ENCODE measurements around the gene LRRC72. TPM values are rescaled to one million over a fixed set of nuclear protein-coding genes. Genes with fewer than 3 reads are reported as not detected.
"Not testable (repeated sequence)": the region's sequence is repeated elsewhere in the genome, so short reads cannot be mapped to it uniquely, and the experiment has no call there.

The LRRC72 gene
- total RNA-seq, 1 experiment from 2014 or later: not detected

GRCh38 chr7:16515785-16516685 lies 10.6 kb upstream of the LRRC72 start:
- Mint-ChIP-seq H3K27me3 (ENCODE audit: low read depth) (no peaks in the 10 kb centered on the region), H3K27ac (no peak overlapping the region), H3K9me3 (peaks cover 0 to 4% of the 10 kb centered on the region in 2 experiments; a peak in 1 of 5 replicates), H3K4me3 (no peak overlapping the region), H3K4me1 (peaks cover 5 to 14% of the 10 kb centered on the region in 2 experiments; a peak in 3 of 4 replicates), H3K36me3 (ENCODE audit: insufficient read depth in 1 of 3, low read depth in 3 of 3) (no peaks in the 10 kb centered on the region)
- no peak for DNase-seq
- no peak overlapping the region for H4K91ac ChIP-seq (ENCODE audit: insufficient read length, low read depth, low read length)
- no peak overlapping the region for H3K9ac ChIP-seq (ENCODE audit: extremely low read depth, insufficient read length, low read length)
- H3K56ac ChIP-seq (ENCODE audit: insufficient read length, low read depth, low read length): no peak overlapping the region
- no peak overlapping the region for H2BK15ac ChIP-seq (ENCODE audit: low read depth, low read length)
- H3K4me1 ChIP-seq (ENCODE audit: insufficient read depth, low read length): peaks cover 4% of the 10 kb centered on the region; the same call in 1 of the 2 replicates
- H4K5ac ChIP-seq (ENCODE audit: insufficient read length, low read depth, low read length): no peak overlapping the region
- H3K4ac ChIP-seq (ENCODE audit: low read depth, low read length): no peak overlapping the region
- H3K23me2 ChIP-seq (ENCODE audit: insufficient read length, low read depth, low read length, poor library complexity, severe bottlenecking): no peaks in the 10 kb centered on the region
- H3T11ph ChIP-seq (ENCODE audit: low read length): no peak overlapping the region
- H3K9me3 ChIP-seq (ENCODE audit: control insufficient read depth, low read depth, low read length): no peaks in the 10 kb centered on the region
- no peaks in the 10 kb centered on the region for H3K79me1 ChIP-seq (ENCODE audit: insufficient read depth, low read depth, low read length, poor library complexity, severe bottlenecking)
- no peak overlapping the region for H3K4me2 ChIP-seq (ENCODE audit: insufficient read depth, insufficient read length, low read length)
- WGBS (ENCODE audit: extremely low coverage, insufficient read length, low lambda C conversion rate): no CpG with 5 or more reads among the region's 2 CpGs
- H3K79me2 ChIP-seq (ENCODE audit: insufficient read depth, low read length): no peaks in the 10 kb centered on the region
- no peak overlapping the region for H2BK20ac ChIP-seq (ENCODE audit: low read depth, low read length, poor library complexity, severe bottlenecking)
- H2AFZ ChIP-seq (ENCODE audit: low read length): no peak overlapping the region
- H4K20me1 ChIP-seq (ENCODE audit: control insufficient read depth, insufficient read depth, insufficient read length): no peaks in the 10 kb centered on the region
- H3K14ac ChIP-seq (ENCODE audit: insufficient read depth, low read length): no peak overlapping the region
- no peak overlapping the region for H2BK12ac ChIP-seq (ENCODE audit: insufficient read length, low read depth, low read length)
- no peak overlapping the region for H2BK120ac ChIP-seq (ENCODE audit: low read depth, low read length, poor library complexity, severe bottlenecking)
- no peak overlapping the region for H3K27ac ChIP-seq (ENCODE audit: insufficient read length, low read depth, low read length)
- no peaks in the 10 kb centered on the region for H3K27me3 ChIP-seq (ENCODE audit: insufficient read depth, low read length)
- no peak overlapping the region for H2BK5ac ChIP-seq (ENCODE audit: insufficient read length, low read length)
- no peak overlapping the region for H4K8ac ChIP-seq (replicated peaks; ENCODE audit: insufficient read length, low read depth, low read length)
- no peak overlapping the region for H3K23ac ChIP-seq (ENCODE audit: insufficient read length, low read depth, low read length)
- no peak for TF ChIP-seq CTCF (conservative IDR thresholded peaks at IDR 0.05)
- H2AK5ac ChIP-seq (ENCODE audit: insufficient read length, low read length): no peak overlapping the region
- H3K18ac ChIP-seq (ENCODE audit: insufficient read length, low read depth, low read length): no peak overlapping the region

GRCh38 chr7:16519985-16520384 lies 6.6 kb upstream of the LRRC72 start:
- not testable (repeated sequence) for H3K36me3 Mint-ChIP-seq (ENCODE audit: insufficient read depth in 1 of 3, low read depth in 3 of 3); H2BK15ac ChIP-seq (ENCODE audit: low read depth, low read length); H2BK5ac ChIP-seq (ENCODE audit: insufficient read length, low read length); H3K4ac ChIP-seq (ENCODE audit: low read depth, low read length); H3K27me3 Mint-ChIP-seq (ENCODE audit: low read depth); H3K23me2 ChIP-seq (ENCODE audit: insufficient read length, low read depth, low read length, poor library complexity, severe bottlenecking); H2BK20ac ChIP-seq (ENCODE audit: low read depth, low read length, poor library complexity, severe bottlenecking); H3K27ac Mint-ChIP-seq; H3K9ac ChIP-seq (ENCODE audit: extremely low read depth, insufficient read length, low read length); H3K4me3 Mint-ChIP-seq; H3K14ac ChIP-seq (ENCODE audit: insufficient read depth, low read length); H3K4me1 ChIP-seq (ENCODE audit: insufficient read depth, low read length); H2AFZ ChIP-seq (ENCODE audit: low read length); H2BK12ac ChIP-seq (ENCODE audit: insufficient read length, low read depth, low read length); H3T11ph ChIP-seq (ENCODE audit: low read length); H3K4me1 Mint-ChIP-seq; H4K5ac ChIP-seq (ENCODE audit: insufficient read length, low read depth, low read length); H3K79me2 ChIP-seq (ENCODE audit: insufficient read depth, low read length); H3K23ac ChIP-seq (ENCODE audit: insufficient read length, low read depth, low read length); H3K9me3 ChIP-seq (ENCODE audit: control insufficient read depth, low read depth, low read length); H3K18ac ChIP-seq (ENCODE audit: insufficient read length, low read depth, low read length); H3K4me2 ChIP-seq (ENCODE audit: insufficient read depth, insufficient read length, low read length); DNase-seq; H4K8ac ChIP-seq (replicated peaks; ENCODE audit: insufficient read length, low read depth, low read length); H3K56ac ChIP-seq (ENCODE audit: insufficient read length, low read depth, low read length); H3K27me3 ChIP-seq (ENCODE audit: insufficient read depth, low read length); H3K79me1 ChIP-seq (ENCODE audit: insufficient read depth, low read depth, low read length, poor library complexity, severe bottlenecking); H4K20me1 ChIP-seq (ENCODE audit: control insufficient read depth, insufficient read depth, insufficient read length); H3K9me3 Mint-ChIP-seq; H2AK5ac ChIP-seq (ENCODE audit: insufficient read length, low read length); H4K91ac ChIP-seq (ENCODE audit: insufficient read length, low read depth, low read length); H3K27ac ChIP-seq (ENCODE audit: insufficient read length, low read depth, low read length); H2BK120ac ChIP-seq (ENCODE audit: low read depth, low read length, poor library complexity, severe bottlenecking)
- no CpG with 5 or more reads among the region's 2 CpGs for WGBS (ENCODE audit: extremely low coverage, insufficient read length, low lambda C conversion rate)
